ENCODE results near the gene CRTAC1.
"Not testable (repeated sequence)": the region's sequence is repeated elsewhere in the genome, so short reads cannot be mapped to it uniquely, and the experiment has no call there.

CRTAC1 gene

DNA sequence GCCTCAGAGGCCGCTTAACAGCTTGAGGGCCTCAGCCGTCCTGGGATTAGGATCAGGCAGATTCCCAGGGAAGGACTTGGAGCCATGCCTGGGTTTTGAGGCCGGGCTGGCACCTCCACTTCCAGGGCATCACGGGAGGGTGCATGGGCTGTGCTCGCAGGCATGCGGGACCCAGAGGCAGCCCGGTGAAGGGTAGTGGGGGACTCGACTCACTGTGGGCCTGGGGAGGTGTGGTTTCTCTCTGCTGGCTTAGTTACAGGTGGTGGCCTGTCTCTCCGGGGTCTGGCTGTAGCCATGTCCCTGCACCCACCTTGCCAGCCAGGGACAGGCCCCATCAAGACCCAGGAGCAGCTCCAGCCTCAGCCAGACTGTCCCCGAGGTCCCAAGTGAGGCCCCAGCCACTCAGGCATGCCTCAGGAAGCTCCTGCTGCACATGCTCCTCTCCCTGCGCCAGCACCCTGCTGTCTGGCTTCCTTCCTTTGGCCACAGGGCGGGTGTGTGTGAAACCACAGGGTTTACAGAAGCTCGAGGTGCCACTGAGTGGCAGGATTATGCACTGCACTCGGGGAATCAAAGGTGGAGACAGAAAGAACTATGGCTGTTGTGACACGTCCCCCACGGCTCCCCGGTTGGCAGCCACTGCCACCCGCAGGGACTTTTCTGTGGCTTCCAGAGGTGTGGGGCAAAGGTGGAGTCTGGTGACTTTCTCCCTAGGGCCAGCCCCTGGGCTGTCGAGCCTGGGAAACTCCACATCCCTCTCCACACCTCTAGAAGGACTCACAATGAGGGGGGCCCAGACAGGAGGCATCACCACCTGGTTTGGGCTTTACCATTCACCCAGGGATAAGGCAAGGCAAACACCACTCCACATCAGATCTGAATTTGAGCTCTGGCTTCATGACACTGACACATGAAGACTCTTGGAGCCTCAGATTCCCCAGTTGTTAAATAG lies 161.1 kb downstream of the CRTAC1 start:
- DNase-seq (ENCODE audit: low read depth) = peak; percentile 64

DNA sequence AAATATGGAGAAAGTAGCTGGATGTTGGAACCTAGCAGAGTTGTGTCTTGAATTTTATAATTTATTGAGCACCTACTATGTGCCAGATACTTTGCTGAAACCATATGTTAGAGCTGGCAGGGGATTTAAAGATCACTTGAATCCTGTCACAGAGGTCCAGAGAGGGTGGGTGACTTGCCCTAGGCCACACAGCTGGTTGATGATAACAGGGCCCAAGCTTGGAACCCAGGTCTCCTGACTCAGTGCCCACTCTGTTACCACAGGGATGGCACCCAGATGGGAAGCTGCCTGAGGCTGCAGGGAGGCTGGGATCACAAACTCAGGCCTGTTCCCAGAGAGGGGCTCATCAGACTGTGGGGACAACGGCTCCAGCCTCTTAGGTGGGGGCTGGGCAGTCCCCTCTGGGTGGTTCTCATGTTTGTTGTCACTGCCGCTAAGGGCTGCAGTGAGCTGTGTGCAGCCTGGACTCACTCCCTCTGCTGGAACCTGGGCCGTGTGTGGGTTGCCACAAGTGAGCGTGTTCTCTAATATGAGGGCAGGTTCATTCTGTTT lies 162.2 kb downstream of the CRTAC1 start:
- DNase-seq (ENCODE audit: low read depth) = no peak

DNA sequence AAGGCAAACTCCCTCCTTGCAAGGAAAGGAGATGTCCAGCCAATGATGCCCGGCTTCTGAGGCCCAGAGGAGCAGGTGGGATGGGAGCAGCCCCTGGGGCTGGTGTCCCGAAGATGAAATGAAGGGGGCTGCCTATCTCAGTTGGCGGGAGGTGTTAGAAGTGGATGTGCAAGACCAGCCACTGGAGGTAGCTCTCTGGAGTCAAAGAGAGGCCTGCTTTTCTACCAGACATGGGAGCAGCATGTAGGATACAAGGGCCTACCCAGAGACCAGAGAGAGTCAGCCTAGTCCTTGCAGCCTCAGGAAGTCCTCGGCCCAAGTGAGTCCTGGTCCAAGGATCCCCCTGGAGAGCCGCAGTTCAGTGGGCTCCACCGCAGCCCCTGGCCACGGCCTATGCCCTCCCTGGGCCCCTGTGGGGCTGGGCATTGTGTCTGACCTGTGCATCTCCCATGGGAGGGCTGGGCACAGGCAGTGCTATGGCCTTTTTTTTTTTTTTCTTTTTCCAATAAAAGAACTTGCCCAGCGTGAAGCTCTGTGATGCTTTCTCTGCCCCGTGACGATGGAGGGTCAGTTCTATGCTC lies 163.1 kb downstream of the CRTAC1 start:
- no peak for DNase-seq (ENCODE audit: low read depth)

DNA sequence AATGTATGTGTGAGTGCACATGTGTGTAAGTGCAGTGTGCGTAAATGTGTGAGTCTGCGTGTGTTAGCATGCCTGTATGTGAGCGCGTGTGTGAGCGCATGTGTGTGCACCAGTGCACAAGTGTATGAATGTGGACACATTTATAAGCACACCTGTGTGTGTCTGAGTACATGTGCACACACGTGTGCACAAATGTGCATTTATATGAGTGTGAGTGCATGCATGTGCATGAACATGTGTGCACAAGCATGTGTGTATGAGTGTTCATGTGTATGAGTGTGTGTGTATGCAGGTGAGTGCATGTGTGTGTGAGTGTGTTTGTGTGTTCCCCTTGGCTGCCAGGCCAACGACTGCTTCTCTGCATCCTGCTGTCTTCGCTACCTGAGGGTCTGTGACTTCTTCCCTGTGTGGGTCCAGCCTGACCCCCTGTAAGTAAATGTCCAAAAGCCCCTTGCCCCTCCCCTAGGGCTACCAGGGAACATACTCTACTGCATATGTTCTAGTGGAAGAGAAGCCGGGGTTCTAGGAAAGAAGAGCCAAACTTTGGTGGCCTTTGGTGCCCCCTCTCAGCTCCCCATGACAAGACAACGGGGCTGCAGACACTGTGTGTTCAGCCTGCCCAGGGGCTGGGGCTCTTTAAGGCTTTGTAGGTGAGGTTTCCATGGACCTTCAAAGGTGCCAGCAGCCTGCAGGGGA lies 163.7 kb downstream of the CRTAC1 start:
- DNase-seq (ENCODE audit: low read depth) = no peak

DNA sequence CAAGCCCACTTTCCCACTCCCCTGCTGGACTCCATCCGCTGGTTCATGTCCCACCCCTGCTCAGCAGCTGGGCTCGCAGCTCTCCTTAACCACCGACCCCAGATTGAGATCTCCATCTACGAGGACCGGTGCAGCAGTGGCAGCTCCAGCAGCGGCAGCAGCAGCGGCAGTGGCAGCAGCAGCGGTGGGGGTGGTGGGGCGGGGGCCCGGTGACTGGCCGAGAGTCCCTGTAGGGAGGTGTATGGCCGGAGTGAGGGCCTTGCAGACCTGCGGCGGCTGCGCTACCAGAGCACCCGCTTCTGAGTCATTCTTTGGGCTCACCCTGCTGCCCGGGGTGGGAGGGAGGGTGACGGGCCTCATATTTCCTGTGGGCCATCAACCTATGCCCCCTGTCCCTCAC lies 164.9 kb downstream of the CRTAC1 start:
- no peak for DNase-seq (ENCODE audit: low read depth)

DNA sequence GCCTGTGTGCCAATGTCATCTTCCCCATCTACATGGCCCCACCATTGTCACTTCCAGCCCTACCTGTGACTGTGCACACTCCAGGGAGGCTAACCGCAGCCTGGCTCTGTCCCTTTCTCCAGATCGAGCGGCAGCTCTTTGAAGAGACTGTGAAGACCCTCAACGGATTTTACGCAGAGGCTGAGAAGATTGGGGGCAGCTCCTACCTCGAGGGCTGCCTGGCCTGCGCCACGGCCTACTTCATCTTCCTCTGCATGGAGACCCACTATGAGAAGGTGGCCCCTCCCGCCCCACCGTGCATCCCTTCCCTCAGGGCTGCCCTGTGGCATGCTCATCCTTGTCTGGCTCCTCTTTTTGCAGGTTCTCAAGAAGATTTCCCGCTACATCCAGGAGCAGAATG lies 166.6 kb downstream of the CRTAC1 start:
- no peak for DNase-seq (ENCODE audit: low read depth)

DNA sequence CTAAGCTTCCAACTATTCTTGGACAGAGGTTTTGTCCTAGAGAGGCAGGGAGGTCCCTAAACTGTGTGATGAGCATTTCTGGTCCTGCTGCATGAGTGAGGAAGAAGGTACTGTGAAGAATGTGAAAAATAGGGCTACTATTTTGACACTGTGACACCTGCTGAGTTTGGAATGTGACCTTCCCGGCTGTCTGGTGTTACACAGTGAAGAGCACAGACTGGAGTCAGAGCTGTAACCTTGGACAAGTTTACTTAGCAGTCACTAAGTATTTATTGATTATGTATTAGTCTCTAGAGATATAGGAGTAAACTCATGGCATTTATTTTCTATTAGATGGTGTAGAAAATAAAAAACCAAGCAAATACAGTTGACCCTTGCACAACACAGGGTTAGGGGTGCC lies 168.5 kb downstream of the CRTAC1 start:
- DNase-seq (ENCODE audit: low read depth) = no peak

DNA sequence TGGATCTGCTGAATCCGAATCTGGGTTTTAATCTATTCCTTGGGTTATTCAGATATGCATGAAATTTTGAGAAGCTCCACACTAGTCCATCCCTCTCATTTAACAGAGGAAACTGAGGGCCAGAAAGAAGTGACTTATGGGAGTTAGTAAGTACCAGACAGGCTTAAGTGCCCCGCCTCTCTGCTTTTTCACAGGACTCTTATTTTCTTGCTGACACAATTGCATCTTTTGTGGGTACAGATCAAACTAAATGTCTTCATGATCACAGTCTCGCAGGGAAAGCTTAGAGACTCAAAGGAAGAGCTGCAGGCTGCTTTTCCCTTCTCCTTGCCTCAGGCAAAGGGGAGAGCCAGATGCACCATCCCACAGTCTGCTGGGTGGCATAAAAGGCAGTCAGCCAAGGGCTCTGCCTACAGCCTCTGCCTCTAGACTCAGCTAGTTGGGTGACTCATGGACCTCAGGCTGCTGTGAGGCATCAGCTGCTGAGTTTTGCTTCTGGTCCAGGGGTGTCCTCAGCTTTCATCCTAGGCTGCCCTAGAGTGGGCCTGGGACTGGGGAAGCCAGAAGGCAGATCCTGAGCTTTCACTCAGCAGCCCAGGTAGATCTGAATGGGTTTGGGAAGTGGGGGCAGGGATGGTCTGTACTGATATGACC lies 169.2 kb downstream of the CRTAC1 start:
- no peak for DNase-seq (ENCODE audit: low read depth)

DNA sequence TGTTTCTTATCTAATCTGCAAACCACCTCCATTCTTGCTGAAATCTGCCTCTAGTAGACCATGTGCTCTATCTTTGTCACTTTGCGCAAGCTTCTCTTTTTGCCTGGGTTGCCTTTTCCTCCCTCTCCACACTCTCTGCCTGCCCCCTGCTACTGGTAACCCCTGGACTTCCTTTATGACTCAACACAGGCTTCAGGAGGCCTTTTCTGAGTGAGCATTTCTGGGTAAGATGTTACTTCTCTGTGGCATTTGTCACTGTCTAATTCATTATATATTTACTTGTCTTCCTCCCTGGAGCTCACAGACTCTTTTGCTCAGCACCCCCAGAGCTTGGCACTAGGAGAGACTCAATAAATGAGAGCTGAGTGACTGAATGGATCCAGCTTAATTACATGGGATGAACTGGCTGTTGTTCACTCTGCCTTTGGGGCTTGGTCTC lies 172.4 kb downstream of the CRTAC1 start:
- no peak for DNase-seq (ENCODE audit: low read depth)

DNA sequence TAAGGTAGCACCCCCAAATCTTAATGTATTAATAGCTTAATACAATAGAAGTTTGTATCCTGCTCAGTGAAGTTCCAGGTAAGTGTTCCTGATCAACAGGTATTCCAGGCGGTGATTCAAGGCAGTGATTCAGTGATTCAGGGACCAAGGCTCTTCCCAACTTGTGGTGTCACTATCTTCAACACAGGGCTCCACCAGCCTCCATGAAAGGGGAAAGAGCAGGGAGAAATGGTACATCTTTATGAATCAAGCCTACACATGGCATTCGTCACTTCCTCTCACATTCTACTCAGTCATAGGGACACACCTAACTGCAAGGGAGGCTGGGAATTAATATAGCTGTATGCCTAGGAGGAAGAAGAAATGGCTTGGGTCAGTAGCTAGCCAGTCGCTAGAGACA lies 175.7 kb downstream of the CRTAC1 start:
- DNase-seq (ENCODE audit: low read depth) = no peak

DNA sequence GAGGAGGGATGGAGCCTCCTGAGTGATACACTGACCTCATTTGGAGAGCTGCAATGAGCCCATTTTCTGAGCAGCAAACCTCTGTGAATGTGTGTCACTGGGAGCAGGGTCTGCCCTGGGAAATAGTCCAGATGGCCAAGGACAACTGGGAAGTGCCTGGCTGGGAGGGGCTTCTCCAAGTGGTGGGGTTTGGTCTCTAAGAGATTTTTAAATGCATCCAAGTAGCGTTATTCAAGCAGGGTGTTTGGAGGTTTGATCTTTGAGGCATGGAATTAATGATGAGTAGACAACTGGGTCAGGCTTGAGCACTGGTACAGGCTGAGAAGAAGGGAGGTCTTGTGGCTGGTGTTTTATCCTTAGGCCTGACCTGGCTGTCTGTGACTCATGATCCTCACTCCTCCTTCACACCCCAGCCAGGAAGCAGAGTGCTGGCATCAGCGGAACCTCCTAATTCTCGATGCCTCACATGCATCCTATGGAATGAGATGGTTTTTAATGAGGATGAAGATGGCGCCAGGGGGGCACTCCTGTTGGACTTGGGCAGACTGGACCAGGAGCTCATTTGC lies 177.5 kb downstream of the CRTAC1 start:
- no peak for DNase-seq (ENCODE audit: low read depth)

DNA sequence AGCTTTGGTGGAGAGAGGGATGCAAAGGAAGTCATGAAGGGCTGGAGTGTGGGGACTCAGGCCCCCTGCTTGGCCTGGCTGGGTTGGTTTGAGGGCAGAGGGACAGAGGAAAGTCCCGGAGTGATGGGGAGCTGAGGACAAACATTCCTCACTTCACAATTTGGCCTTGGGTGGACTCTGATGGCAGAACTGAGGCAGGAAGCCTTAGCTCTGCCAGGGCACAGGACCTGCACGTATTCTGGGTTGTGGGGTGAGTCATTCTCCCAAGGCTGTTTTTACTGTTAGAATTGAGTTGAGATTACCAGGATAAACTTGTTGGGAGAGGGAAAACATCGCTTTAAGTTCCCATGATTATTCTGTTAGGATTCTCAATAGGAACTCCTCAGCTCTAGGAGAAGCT lies 178.1 kb downstream of the CRTAC1 start:
- DNase-seq (ENCODE audit: low read depth) = no peak

DNA sequence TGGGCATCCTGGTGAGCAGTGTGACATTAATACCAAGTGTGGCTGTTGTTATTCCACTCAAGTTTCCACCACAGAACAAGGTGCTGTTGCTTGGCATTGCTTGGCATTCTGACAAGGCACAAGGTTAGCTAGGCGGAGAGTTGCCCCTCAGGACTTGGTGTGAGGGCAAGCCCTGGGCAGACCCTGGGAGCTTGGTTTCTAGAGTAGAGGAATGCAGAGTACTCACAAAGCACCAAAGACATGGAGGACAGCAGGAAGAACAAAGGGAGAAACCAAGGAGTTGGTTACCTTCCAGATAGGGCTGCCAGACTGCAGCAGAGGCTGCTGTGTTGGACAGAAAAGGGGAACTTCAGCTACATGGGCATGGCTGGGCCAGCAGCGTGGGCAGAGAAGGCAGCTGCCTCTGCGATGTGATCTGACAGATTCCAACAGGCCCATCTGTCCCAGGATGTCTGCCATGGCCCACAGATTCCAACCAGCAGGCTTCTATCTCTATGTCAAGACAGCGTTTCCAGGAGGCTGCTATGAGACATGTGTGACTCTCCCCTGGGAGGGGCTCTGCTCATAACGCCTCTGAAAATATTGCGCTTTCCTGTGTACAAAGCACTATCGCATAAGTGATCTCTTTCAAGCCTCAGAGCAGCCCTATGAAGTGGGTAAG lies 178.9 kb downstream of the CRTAC1 start:
- DNase-seq (ENCODE audit: low read depth) = no peak

DNA sequence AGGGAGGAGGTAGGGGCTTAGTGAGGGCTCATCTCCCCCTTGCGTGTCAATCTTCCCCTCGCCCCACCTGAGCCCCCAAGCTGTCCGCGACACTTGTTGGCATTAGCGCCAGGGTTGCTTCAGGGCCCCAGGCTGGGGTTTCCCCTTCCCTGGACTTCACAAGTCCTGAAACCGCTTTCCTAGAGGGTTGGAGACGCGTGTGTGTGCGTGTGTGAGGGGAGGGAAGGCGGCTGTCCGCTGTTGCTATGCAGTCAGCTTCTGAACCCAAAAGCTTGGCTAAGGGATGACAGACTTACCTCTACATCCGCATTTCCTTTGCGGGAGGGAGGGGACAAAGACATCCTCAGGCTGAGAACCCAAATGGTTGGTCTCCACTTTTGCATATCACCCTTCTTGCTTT lies 180.0 kb downstream of the CRTAC1 start:
- no peak for DNase-seq (ENCODE audit: low read depth)

DNA sequence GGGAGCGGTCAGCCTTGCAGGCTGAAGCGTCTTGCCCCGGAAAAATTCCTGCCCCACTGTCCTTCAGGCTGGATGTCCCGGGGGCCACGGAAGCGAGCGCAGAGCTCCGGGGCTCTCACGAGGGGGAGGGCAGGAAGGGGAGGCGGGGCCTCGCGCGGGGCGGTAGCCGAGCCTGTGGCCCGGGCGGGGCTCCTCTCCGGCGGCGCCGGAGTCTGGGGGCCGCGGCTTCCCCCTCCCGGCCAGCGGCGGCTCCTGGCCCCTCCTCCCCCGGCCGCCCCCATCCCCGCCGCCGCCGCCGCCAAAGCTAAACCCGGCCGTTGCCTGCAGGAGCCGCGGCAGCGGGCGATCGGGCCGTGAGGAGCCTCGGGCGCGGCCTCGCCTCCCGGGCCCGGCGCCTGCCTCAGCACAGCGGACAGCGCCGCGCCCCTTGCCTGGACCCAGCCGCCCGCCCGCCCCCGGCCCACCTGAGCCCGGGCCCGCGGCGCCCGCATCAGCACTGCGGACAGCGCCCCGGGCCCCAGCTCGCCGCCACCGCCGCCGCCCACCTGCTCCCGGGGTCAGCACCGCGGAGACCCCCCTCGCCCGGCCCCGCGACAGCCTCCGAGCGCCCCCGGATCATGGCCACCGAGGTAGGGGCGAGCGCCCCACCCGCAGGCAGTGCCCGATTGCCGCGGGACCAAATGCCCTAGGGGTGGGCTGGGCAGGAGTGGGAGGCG lies 180.6 kb downstream of the CRTAC1 start, which contains the start of gene GOLGA7B:
GOLGA7B (plus strand) TSS at position 157 of the 716 bp plus-strand sequence; CDS start at position 618, 461 bp downstream.
- DNase-seq (ENCODE audit: low read depth) = peak; percentile 51

DNA sequence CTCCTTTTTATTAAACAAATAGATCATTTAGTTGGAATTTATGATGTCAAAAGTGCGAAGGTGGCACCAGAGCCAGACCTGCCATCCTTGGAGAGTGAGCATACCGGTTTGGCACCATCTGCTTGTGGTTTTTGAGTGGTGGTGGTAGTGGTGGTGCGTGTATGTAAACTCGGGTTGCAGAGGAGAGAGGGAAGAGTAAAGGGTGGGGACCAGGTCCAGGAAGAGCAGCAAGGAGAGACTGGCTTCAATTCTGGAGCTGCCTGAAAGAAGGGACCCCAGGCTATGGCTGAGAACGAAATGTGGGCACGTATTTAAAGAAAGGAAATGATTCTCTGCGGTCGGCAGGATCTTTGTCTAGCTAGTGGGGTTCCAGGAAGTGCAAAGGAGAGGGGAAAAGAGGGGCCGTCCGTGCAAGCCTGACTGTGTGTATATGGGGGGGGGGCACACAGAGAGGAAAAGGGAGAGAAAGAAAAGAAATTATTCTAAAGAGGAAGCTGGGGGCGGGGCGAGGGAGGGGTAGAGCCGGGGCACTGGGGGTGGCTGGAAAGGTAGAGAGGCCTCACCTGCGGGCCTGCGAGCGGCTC lies 181.2 kb downstream of the CRTAC1 start:
- no peak for DNase-seq (ENCODE audit: low read depth)

DNA sequence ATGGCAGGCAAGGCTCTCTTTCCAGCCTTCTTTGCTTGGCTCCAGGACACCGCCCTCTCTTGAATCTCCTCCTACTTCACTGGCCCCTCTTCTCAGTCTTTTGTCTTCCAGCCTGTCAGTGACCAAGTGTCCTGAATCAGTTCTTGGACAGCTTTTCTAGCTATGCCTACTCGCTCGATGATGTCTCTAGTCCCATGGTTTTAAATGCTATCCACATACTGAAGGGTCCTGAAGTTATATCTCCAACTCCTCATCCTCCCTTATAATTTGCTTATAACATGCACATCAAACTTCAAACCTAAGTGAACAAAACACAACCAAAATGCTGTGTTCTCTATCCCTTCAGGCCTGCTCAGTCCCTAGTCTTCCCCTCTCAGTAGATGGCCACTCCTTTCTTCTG lies 185.7 kb downstream of the CRTAC1 start:
- no peak for DNase-seq (ENCODE audit: low read depth)

DNA sequence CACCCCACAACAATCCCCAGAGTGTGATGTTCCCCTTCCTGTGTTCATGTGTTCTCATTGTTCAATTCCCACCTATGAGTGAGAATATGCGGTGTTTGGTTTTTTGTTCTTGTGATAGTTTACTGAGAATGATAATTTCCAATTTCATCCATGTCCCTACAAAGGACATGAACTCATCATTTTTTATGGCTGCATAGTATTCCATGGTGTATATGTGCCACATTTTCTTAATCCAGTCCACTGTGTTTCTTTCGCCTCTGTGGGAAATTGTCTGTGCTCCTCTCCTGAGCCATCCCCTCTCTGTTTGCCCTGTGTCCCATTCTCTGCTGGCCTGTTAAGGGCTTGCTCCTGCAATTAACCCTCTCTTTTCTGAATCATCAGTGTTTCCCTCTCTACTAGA lies 186.4 kb downstream of the CRTAC1 start:
- not testable (repeated sequence) for DNase-seq (ENCODE audit: low read depth)

DNA sequence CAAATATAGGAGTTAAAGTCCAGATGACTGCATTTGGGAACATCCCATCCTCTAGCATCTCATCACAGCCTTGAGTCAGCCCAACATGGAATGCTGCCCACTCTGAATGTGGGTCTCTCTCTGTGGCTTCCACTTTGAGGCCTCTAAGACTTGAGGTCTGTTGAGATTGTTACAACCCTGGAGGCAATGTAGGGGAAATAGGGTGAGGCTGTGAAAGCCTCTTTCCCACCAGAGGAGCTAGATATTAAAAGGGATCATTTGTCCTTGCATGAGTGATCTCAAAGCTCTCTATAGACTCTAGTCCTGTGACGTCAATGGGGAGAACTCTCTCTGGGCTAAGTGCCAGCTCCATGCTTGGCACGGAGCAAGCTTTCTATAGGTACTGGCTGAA lies 187.1 kb downstream of the CRTAC1 start:
- DNase-seq (ENCODE audit: low read depth) = no peak

DNA sequence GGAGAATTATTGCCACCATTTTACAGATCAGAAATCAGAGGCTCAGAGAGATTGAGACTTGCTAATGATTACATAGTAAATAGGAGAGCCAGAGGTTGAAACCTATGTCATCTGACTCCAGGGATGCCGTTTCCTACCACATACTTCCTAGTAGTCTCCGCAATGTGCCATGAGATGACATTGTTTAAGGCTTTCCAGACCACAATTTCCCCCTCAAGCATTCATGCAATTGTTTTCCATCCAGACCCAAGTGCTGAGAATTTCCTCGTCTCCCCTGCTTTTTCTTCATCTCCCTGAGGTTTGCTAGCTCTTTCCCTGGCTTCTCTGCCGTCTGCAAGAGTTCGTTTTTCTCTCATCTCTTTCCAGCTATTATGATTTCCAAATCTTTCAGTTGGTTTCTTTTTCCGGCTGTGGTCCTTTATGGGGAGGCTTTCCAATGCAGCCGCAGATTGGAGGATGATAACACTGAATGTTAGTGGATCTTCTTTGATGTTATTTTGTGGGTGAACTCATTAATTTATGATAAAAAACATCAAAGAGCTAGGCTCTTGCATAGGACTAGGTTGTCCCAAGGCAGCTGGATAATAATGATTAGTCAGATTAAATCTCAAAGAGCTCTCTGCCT lies 187.7 kb downstream of the CRTAC1 start:
- DNase-seq (ENCODE audit: low read depth) = no peak

Data from stimulated activated CD8-positive, alpha-beta memory T cell treated with anti-CD3 and anti-CD28 coated beads, Interleukin-12 subunit alpha, Interleukin-12 subunit beta, amount 100 ng/mL, for 4 hours (primary cell).